ENCODE results near the gene EIPR1. TPM values are rescaled to one million over a fixed set of nuclear protein-coding genes. Genes with fewer than 3 reads are reported as not detected.

EIPR1 gene
- total and polyA plus RNA-seq, 8 donors: 4.3 to 12.5 (median 6.4) TPM

DNA sequence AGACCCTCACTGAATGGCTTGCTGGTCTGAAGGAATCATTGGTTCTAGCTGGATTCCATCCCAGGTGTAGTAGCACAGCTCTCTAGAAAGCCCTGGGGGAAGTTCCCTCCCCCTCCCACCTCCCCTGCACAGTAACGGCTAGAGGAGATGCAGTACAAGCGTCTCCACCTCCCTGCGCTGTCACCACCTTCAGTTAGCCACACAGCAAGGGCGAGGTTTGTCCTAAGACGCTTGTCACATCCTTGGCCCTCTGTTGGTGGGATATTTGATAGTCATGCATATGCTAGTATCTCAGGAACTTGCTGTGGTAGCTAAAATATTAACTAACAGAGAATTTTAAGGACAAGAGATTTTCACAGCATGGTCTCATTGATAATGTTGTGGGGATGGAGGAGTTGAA is 21.2 kb upstream of the EIPR1 start:
- DNase-seq (no peak), FAIRE-seq (no peak), ATAC-seq (no peak)
- Histone ChIP-seq H3K36me3 (peaks cover 3 to 17% (median 9%) of the 10 kb centered on the region in 3 donors), H3K27me3 (no peaks in the 10 kb centered on the region), H3K4me3 (no peak overlapping the region), H3K4me1 (no peaks in the 10 kb centered on the region), H3K27ac (no peak overlapping the region), H3K9me3 (no peaks in the 10 kb centered on the region)
- 89 to 90% methylated on average over 5 of the region's 5 CpGs for WGBS, 2 donors
- intact Hi-C loops (cut with DNase I): no loop called here
- TF ChIP-seq, protein P1, sequence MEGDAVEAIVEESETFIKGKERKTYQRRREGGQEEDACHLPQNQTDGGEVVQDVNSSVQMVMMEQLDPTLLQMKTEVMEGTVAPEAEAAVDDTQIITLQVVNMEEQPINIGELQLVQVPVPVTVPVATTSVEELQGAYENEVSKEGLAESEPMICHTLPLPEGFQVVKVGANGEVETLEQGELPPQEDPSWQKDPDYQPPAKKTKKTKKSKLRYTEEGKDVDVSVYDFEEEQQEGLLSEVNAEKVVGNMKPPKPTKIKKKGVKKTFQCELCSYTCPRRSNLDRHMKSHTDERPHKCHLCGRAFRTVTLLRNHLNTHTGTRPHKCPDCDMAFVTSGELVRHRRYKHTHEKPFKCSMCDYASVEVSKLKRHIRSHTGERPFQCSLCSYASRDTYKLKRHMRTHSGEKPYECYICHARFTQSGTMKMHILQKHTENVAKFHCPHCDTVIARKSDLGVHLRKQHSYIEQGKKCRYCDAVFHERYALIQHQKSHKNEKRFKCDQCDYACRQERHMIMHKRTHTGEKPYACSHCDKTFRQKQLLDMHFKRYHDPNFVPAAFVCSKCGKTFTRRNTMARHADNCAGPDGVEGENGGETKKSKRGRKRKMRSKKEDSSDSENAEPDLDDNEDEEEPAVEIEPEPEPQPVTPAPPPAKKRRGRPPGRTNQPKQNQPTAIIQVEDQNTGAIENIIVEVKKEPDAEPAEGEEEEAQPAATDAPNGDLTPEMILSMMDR (IDR thresholded peaks at IDR 0.05): no peak

DNA sequence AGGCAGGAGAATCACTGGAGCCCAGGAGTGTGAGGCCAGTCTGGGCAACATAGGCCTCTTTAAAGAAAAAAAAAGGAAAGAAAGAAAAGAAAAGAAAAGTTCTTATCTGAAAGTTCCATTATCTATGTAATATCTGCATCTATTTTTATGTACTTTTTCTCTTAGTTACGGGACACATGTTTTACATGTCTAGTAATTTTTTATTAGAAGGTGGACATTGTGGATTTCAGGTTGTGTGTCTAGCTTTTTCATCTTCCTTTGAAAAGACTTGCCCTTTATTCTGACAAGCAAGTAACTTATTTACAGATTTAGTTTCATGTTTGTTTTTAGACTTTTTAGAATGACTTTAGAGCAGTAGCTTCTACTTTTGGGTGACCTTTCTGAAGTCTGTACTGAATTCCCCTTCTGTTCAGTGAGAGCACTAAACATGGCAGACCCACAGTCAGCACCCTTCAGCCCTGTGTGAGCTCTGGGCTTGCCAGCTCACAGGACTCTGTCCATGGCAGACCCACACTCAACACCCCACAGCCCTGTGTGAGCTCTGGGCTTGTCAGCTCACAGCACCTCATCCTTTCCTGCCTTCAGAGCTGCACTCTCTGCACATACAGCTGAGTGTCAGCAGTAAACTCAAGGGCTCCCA is 19.4 kb upstream of the EIPR1 start:
- no peak overlapping the region for H3K4me3 ChIP-seq
- peaks cover under 1 to 9% (median 3%) of the 10 kb centered on the region in 3 donors for H3K36me3 ChIP-seq
- DNase-seq (no peak), ATAC-seq (no peak), FAIRE-seq (no peak)
- no peaks in the 10 kb centered on the region for H3K27me3 ChIP-seq
- no peaks in the 10 kb centered on the region for H3K4me1 ChIP-seq
- TF ChIP-seq, protein P1 (IDR thresholded peaks at IDR 0.05): no peak
- WGBS, 2 donors: 95 to 100% methylated on average over 1 of the region's 1 CpG
- no peaks in the 10 kb centered on the region for H3K9me3 ChIP-seq
- intact Hi-C loops (cut with DNase I): no loop called here
- no peak overlapping the region for H3K27ac ChIP-seq

GRCh38 chr2:3392216-3392615 is 14.6 kb upstream of the EIPR1 start:
- intact Hi-C loops (cut with DNase I): no loop called here
- FAIRE-seq: no peak
- Histone ChIP-seq H3K9me3 (no peaks in the 10 kb centered on the region), H3K36me3 (peaks cover 6 to 34% (median 13%) of the 10 kb centered on the region in 3 donors), H3K4me1 (no peaks in the 10 kb centered on the region), H3K27ac (no peak overlapping the region), H3K4me3 (no peak overlapping the region), H3K27me3 (no peaks in the 10 kb centered on the region)
- WGBS, 2 donors: 87 to 94% methylated on average over 4 of the region's 4 CpGs
- DNase-seq: no peak
- TF ChIP-seq, protein P1 (IDR thresholded peaks at IDR 0.05): no peak
- ATAC-seq: no peak

- H3K27me3 ChIP-seq: no peaks in the 10 kb centered on the region
- ATAC-seq (no peak), DNase-seq (no peak), FAIRE-seq (no peak)
- intact Hi-C loops (cut with DNase I): no loop called here
- WGBS, 2 donors: 92 to 93% methylated on average over 8 of the region's 8 CpGs
- no peaks in the 10 kb centered on the region for H3K4me1 ChIP-seq
- H3K9me3 ChIP-seq: no peaks in the 10 kb centered on the region
- H3K36me3 ChIP-seq: peaks cover 3 to 34% (median 13%) of the 10 kb centered on the region in 3 donors
- TF ChIP-seq, protein P1 (IDR thresholded peaks at IDR 0.05): no peak
- no peak overlapping the region for H3K4me3 ChIP-seq
- H3K27ac ChIP-seq: no peak overlapping the region
Observed at GRCh38 chr2:3390041-3390440, 12.4 kb upstream of the EIPR1 start.

- ATAC-seq (no peak), FAIRE-seq (no peak), DNase-seq (peak in 1 of 6 donors; percentile 55)
- Histone ChIP-seq H3K4me3 (no peak overlapping the region), H3K36me3 (peaks cover 3 to 34% (median 13%) of the 10 kb centered on the region in 3 donors), H3K27ac (no peak overlapping the region), H3K4me1 (no peaks in the 10 kb centered on the region), H3K27me3 (no peaks in the 10 kb centered on the region), H3K9me3 (no peaks in the 10 kb centered on the region)
- WGBS, 2 donors: 97 to 98% methylated on average over 29 of the region's 29 CpGs
- TF ChIP-seq, protein P1 (IDR thresholded peaks at IDR 0.05): no peak
- intact Hi-C loops (cut with DNase I): no loop called here
Observed at GRCh38 chr2:3389193-3389592, 11.6 kb upstream of the EIPR1 start.

Measured in pancreas (tissue), 10 donors.